Measurements from ENCODE around the gene RPS21.

Gene RPS21

DNA sequence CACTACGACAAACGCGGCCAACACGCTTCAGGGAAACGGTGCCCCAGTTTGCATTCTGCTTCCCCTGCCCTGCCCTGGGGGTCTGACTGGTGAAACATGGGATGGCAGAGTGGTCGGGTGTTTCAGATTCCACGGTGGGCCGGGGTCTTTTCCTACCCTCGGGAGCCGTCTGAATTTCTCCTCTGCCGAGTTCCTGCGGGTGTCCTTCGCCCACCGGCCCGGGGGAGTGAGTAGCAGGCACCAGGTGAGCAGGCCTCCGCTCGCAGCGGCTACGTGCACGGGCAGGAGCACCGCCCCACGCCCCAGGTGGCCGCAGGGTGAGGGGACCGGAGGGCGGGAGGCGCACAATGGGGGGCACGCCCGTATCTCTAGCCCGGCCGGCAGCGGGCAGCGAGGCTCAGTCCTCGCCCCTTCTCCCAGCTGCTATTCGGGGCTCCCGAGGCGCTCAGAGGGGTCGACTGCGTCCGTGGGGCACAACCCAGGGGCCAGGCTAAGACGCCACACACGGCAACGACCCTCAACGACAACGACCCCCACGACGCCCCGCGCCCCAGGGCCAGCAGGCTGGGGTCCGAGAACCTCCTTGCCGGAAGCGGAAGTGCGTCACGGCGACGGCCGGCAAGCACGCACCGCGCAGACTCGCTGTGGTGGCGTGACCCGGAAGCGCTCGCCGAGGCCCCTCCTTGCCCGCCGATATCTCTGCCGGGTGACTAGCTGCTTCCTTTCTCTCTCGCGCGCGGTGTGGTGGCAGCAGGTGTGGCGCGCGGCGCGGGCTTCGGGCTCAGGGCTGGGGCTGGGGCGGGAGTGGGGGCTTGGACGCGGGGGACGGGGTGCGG, at the start of gene RPS21:
Gene RPS21, plus strand, starts transcription at position 721 of the 836 bp plus-strand sequence. CDS start 236 bp downstream, outside the sequence.
- no peaks in the 10 kb centered on the region for H3K27me3 ChIP-seq (ENCODE audit: control insufficient read depth, low read length)
- H3K79me2 ChIP-seq (ENCODE audit: control insufficient read depth, low read length): peaks cover 73% of the 10 kb centered on the region
- H3K4me1 ChIP-seq (ENCODE audit: control insufficient read depth, low read length): peaks cover 32% of the 10 kb centered on the region
- H3K9me2 ChIP-seq (replicated peaks; ENCODE audit: control insufficient read depth, low read length): no peaks in the 10 kb centered on the region
- peaks cover 37% of the 10 kb centered on the region for H3F3A ChIP-seq (ENCODE audit: control insufficient read depth, insufficient read depth)
- H3K4me2 ChIP-seq (ENCODE audit: low read length): peak within 1 kb of the TSS; percentile 80
- TF ChIP-seq, protein P1, sequence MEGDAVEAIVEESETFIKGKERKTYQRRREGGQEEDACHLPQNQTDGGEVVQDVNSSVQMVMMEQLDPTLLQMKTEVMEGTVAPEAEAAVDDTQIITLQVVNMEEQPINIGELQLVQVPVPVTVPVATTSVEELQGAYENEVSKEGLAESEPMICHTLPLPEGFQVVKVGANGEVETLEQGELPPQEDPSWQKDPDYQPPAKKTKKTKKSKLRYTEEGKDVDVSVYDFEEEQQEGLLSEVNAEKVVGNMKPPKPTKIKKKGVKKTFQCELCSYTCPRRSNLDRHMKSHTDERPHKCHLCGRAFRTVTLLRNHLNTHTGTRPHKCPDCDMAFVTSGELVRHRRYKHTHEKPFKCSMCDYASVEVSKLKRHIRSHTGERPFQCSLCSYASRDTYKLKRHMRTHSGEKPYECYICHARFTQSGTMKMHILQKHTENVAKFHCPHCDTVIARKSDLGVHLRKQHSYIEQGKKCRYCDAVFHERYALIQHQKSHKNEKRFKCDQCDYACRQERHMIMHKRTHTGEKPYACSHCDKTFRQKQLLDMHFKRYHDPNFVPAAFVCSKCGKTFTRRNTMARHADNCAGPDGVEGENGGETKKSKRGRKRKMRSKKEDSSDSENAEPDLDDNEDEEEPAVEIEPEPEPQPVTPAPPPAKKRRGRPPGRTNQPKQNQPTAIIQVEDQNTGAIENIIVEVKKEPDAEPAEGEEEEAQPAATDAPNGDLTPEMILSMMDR (IDR thresholded peaks at IDR 0.05; ENCODE audit: low read depth, low read length, poor library complexity, severe bottlenecking): no peak
- TF ChIP-seq EZH2phosphoT487 (IDR thresholded peaks at IDR 0.05; ENCODE audit: borderline replicate concordance, low read length): no peak
- peak within 1 kb of the TSS; percentile 78 for H3K27ac ChIP-seq (ENCODE audit: low read depth, low read length)
- H4K20me1 ChIP-seq (ENCODE audit: control insufficient read depth, insufficient read depth, low read depth, low read length): peaks cover 11% of the 10 kb centered on the region
- H3K36me3 ChIP-seq (ENCODE audit: control insufficient read depth, low read length): peaks cover 80% of the 10 kb centered on the region
- H3K4me3 ChIP-seq (ENCODE audit: low read length): peak within 1 kb of the TSS; percentile 100
- H3K9me3 ChIP-seq (ENCODE audit: control insufficient read depth, insufficient read depth, low read length): no peaks in the 10 kb centered on the region

DNA sequence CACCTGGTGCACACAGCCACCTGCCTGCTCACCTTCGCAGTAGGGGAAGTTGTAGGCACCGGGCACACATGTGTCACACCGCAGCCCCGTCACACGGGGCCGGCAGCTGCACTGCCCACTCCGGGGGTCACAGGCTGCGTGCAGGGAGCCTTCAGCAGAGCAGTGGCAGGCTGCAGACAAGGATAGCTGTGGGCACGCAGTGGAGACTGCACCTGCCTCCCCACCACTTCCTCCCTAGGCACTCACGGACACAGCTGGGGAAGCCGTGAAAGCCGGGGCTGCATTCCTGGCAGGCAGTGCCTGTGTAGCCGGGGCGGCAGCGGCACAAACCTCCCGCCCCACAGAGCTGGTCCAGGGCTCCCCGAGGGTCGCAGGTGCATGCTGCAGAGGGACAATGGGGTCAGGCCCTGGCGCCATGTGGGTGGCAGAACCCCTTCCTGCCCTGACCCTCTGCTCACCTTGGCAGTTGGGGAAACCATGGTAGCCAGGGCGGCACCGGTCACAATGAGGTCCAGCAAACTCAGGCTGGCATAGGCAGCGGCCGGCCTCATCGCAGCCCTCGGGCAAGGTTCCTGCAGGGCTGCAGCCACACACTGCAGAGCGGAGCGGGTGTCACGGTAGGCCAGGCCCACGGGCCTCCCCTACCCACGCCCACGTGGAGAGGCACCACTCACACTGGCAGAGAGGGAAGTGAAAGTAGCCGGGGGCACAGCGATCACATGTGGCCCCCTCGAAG, 49.2 kb upstream of the RPS21 start:
- H3K36me3 ChIP-seq (ENCODE audit: control insufficient read depth, low read length): peaks cover 29% of the 10 kb centered on the region
- H4K20me1 ChIP-seq (ENCODE audit: control insufficient read depth, insufficient read depth, low read depth, low read length): no peaks in the 10 kb centered on the region
- peak overlapping the region; percentile 100 for H3K27ac ChIP-seq (ENCODE audit: low read depth, low read length)
- H3K4me2 ChIP-seq (ENCODE audit: low read length): peak overlapping the region; percentile 99
- peaks cover 5% of the 10 kb centered on the region; the same call in 1 of the 2 replicates for H3K9me3 ChIP-seq (ENCODE audit: control insufficient read depth, insufficient read depth, low read length)
- peak overlapping the region; percentile 83 for H3K4me3 ChIP-seq (ENCODE audit: low read length)
- no peaks in the 10 kb centered on the region for H3K9me2 ChIP-seq (replicated peaks; ENCODE audit: control insufficient read depth, low read length)
- TF ChIP-seq, protein P1 (IDR thresholded peaks at IDR 0.05; ENCODE audit: low read depth, low read length, poor library complexity, severe bottlenecking): no peak
- no peak for TF ChIP-seq EZH2phosphoT487 (IDR thresholded peaks at IDR 0.05; ENCODE audit: borderline replicate concordance, low read length)
- H3K27me3 ChIP-seq (ENCODE audit: control insufficient read depth, low read length): no peaks in the 10 kb centered on the region
- H3K79me2 ChIP-seq (ENCODE audit: control insufficient read depth, low read length): 0 out of 2 replicates have a peak, but pooled peaks cover 4% of the 10 kb centered on the region
- peaks cover 43% of the 10 kb centered on the region for H3F3A ChIP-seq (ENCODE audit: control insufficient read depth, insufficient read depth)
- H3K4me1 ChIP-seq (ENCODE audit: control insufficient read depth, low read length): peaks cover 57% of the 10 kb centered on the region

DNA sequence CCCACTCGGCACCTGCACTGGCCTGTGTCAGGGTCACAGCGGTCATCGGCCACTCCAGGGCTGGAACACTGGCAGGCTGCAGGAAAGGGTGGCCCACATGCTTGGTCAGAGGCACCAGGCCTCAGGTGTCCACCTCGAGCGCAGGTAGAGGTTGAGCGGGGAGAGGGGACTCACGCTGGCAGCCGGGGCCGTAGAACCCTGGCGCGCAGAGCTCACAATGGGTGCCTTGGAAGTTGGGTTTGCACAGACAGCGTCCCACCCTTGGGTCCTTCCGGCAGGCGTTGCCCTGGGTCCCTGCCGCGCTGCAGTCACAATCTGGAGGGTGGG, 48.6 kb upstream of the RPS21 start:
- Histone ChIP-seq H3K27me3 (ENCODE audit: control insufficient read depth, low read length) (no peaks in the 10 kb centered on the region), H3K4me2 (ENCODE audit: low read length) (peak overlapping the region; percentile 99), H3K27ac (ENCODE audit: low read depth, low read length) (peak overlapping the region; percentile 100), H3K4me1 (ENCODE audit: control insufficient read depth, low read length) (peaks cover 57% of the 10 kb centered on the region), H3K9me2 (replicated peaks; ENCODE audit: control insufficient read depth, low read length) (no peaks in the 10 kb centered on the region), H3K9me3 (ENCODE audit: control insufficient read depth, insufficient read depth, low read length) (peaks cover 5% of the 10 kb centered on the region; the same call in 1 of the 2 replicates), H4K20me1 (ENCODE audit: control insufficient read depth, insufficient read depth, low read depth, low read length) (no peaks in the 10 kb centered on the region), H3K4me3 (ENCODE audit: low read length) (peak overlapping the region; percentile 83), H3K36me3 (ENCODE audit: control insufficient read depth, low read length) (peaks cover 26% of the 10 kb centered on the region), H3K79me2 (ENCODE audit: control insufficient read depth, low read length) (0 out of 2 replicates have a peak, but pooled peaks cover 4% of the 10 kb centered on the region), H3F3A (ENCODE audit: control insufficient read depth, insufficient read depth) (peaks cover 43% of the 10 kb centered on the region)
- no peak for TF ChIP-seq EZH2phosphoT487 (IDR thresholded peaks at IDR 0.05; ENCODE audit: borderline replicate concordance, low read length)
- TF ChIP-seq, protein P1 (IDR thresholded peaks at IDR 0.05; ENCODE audit: low read depth, low read length, poor library complexity, severe bottlenecking): no peak
